Activated CD8-positive, alpha-beta memory T cell treated with anti-CD3 and anti-CD28 coated beads, Interleukin-2, amount 10 ng/mL, durations not matched to agents 7 days and 5 days (primary cell): ENCODE data around the gene KY. TPM values are rescaled to one million over a fixed set of nuclear protein-coding genes. Genes with fewer than 3 reads are reported as not detected.
A peak's percentile ranks its signal among the peaks of the same experiment; 100 is the strongest.

Experiments
- ATAC-seq: fragments of 150-1000 bp; cut with Tn5 transposase; one replicate; pipeline ENCODE4 v1.10.0; 2021; ENCODE audit warnings: moderate library complexity
- CTCF ChIA-PET: fragments of 350-600 bp; sonication (Branson Sonifier 250); formaldehyde crosslinking; loops from one replicate; lab custom pipeline; 2021; ENCODE audit warnings: antibody characterized with exemption; lab: Charles Lee
- DNase-seq: peaks from one replicate; pipeline ENCODE4 v3.0.0-alpha.2; 2020
- H3K27ac Mint-ChIP-seq: one replicate; pipeline ENCODE4 v1.8.0; 2021; ENCODE audit warnings: mild to moderate bottlenecking, mixed read lengths
- H3K27me3 Mint-ChIP-seq: one replicate; pipeline ENCODE4 v1.8.0; 2021; ENCODE audit warnings: mixed read lengths
- H3K36me3 Mint-ChIP-seq: one replicate; pipeline ENCODE4 v1.8.0; 2021; ENCODE audit warnings: mild to moderate bottlenecking, mixed read lengths
- H3K4me1 Mint-ChIP-seq: one replicate; pipeline ENCODE4 v1.8.0; 2021; ENCODE audit warnings: mixed read lengths
- H3K4me3 Mint-ChIP-seq: one replicate; pipeline ENCODE4 v1.8.0; 2021; ENCODE audit warnings: mild to moderate bottlenecking, moderate library complexity, mixed read lengths
- H3K9me3 Mint-ChIP-seq: one replicate; pipeline ENCODE4 v1.8.0; 2022; ENCODE audit warnings: low read depth, mixed read lengths
- total RNA-seq, 2 experiments: library from RNA; stranded (reverse); gene quantifications; one replicate each; pipeline ENCODE4 v1.2.3, GENCODE V29; 2021

Gene KY, protein sequence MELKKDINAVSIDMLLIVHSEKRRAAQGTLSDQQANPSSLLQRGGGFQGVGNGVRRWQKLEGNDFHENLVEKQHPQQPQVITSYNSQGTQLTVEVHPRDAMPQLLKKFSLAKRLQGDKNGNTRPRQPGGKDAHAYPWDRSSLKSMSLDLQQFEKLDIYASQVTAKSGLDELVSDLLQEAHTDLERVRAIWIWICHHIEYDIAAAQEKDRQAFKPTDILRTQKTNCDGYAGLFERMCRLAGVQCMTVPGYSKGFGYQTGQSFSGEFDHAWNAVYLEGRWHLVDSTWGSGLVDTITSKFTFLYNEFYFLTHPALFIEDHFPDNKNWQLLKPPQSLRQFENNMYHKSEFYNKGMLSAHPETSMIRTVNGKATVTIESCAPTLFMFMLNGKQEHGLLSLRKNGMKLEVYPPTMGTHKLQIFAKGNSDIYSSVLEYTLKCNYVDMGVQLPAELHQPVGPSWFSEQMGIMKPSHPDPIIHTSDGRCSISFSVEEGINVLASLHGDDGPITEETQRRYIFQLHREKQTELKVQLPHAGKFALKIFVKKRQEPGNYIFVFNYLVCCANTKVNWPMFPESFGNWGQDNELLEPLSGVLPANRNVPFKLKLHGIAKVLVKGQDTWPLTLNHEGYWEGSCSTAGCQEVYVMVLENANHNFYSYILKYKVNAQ
- not detected for total RNA-seq

DNA sequence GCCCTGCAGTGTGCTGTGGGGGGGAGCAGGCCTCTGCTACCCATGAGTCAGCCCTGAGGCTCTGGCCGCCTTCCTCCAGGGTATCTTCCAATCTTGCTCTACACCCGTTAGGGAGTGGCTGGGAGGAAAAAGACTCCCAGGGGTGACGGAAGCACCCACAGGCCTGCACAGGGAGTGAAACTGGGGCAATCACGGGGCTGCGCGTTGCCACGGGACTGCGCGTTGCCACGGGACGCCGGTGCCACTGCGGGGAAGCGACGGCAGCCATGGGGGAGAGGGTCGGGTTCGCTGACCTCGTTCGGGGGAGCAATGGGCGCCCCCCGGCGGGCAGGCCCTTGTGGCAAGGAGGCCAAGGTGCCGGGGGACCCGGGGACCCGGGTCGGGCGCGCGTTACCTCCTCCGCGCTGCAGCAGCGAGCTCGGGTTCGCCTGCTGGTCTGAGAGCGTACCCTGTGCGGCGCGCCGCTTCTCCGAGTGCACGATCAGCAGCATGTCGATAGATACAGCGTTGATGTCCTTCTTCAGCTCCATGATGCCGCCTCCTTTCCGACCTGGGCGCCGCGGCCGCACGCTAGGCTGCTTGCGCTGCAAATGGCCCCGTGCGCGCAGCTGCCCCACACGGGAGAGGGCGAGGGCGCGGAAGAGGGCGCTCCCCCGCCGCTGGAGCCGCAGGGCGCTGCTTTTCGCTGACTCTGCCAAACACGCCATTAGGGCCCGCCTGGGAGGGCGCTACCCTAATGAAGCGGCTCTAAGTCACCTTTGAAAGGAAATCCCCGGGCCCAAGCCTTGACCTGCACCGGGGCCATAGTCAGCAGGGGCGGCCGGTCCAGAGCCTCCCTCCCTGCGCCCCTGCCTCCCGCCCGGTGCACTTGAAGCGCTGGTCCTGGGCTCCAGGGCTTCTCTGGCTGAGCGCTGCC is at the start of gene KY:
KY (minus strand) TSS at position 592 of the 916 bp plus-strand sequence; CDS start at position 530, 62 bp downstream.
- DNase-seq: peak; percentile 37
- CTCF ChIA-PET: no interaction called here
- no peaks in the 10 kb centered on the region for H3K9me3 Mint-ChIP-seq
- H3K27ac Mint-ChIP-seq: no peak within 1 kb of the TSS
- H3K4me3 Mint-ChIP-seq: no peak within 1 kb of the TSS
- no peaks in the 10 kb centered on the region for H3K4me1 Mint-ChIP-seq
- ATAC-seq: no peak
- H3K36me3 Mint-ChIP-seq: no peaks in the 10 kb centered on the region
- peaks cover 38% of the 10 kb centered on the region for H3K27me3 Mint-ChIP-seq

DNA sequence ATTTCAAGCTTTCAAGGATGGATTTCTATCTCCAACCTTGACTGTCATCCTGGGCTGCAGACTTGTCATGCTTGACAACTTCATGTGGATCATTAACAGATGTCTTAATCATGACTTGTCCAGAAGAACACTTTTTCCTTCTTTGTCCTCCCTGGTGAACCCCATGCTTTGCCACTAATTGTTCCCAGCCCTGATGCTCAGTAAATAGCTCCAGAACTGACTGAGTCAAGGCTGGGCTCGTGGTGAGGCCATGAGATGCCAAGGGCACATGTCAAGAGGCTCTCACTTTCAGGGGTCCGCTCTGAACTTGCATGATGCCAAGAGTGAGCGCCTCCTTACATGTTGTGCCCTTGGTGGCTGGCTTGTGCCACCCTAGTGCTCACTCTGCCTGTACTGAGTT is 48.9 kb upstream of the KY start:
- ATAC-seq (no peak), DNase-seq (no peak)
- no peak overlapping the region for H3K4me3 Mint-ChIP-seq
- CTCF ChIA-PET: no interaction called here
- no peaks in the 10 kb centered on the region for H3K4me1 Mint-ChIP-seq
- H3K27me3 Mint-ChIP-seq: peaks cover 3% of the 10 kb centered on the region
- H3K27ac Mint-ChIP-seq: no peak overlapping the region
- H3K36me3 Mint-ChIP-seq: no peaks in the 10 kb centered on the region
- H3K9me3 Mint-ChIP-seq: no peaks in the 10 kb centered on the region

DNA sequence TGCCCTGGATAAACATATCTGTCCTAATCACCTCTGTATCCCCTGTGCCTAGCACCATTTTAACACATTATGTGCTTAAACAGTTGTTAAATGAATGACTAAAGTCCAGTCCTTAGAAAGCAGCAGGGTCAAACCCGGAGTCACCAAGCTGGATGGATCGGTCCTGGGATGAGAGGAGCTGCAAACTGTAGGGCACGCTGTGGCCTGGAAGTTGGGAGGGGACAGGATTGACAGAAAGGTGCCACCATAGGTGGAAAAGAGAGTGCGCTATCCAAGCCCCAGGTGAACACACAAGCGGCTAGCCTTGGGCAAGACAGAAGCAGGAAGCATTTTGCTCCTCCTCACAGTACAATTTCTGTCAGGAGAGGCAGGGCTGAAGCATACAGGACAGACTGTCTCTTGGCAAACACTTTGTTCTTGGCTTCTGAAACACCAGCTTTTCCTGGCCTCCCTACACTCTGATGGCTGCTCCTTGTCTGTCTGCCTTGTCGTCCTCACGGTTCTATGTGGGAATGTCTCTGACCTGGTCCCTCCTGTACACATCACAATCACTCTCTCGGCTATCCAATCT is 48.4 kb upstream of the KY start:
- Mint-ChIP-seq H3K27ac (no peak overlapping the region), H3K4me1 (no peaks in the 10 kb centered on the region), H3K27me3 (peaks cover 3% of the 10 kb centered on the region), H3K4me3 (no peak overlapping the region), H3K36me3 (no peaks in the 10 kb centered on the region), H3K9me3 (no peaks in the 10 kb centered on the region)
- DNase-seq: no peak
- CTCF ChIA-PET: no interaction called here
- no peak for ATAC-seq

DNA sequence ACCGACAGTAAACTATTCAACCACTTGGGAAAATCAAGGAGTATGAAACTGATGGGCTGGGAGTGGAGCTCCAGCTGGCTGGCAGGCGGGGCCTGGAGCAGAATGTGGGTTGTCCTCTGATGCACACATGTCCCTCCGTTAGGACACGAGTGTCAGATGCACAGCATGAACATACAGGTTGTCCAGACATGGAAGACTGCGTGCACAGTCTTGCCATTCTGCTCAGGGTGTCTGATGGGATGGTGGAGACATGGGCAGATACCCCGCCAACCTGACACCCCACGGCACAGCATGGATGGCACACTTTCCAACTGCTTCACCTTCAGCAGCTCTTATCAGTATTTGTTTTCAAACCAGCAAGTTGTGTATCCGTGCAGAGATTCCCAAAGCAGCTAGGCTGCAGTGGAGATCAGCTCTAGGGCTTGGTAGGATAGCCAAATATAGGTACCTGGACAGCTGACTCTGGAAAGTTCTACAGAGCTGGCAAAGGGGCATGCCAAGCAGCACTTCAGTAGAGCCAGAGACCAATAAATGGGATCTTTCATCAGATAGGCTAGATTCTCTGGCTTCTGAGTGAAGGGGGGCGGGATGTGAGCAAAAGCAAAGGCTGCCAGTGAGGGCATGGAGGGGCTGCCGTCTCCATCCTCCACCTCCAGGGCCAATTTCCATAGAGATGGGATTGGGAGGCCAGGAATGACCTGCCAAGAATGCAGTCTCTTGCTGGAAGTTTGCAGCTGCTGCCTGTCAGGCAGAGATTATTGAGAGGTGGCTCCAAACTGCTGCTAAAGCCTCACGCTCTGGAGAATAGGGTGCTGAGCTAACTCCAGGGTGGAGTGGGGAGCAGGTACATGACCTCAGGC is 47.2 kb upstream of the KY start:
- no peaks in the 10 kb centered on the region for H3K4me1 Mint-ChIP-seq
- no peak for DNase-seq
- no peak overlapping the region for H3K27ac Mint-ChIP-seq
- H3K4me3 Mint-ChIP-seq: no peak overlapping the region
- CTCF ChIA-PET: interaction anchor here (0.5 kb wide), 1 partner anchor 716 kb away, joined by 4 read pairs; no protein-coding TSS in a partner anchor
- H3K9me3 Mint-ChIP-seq: no peaks in the 10 kb centered on the region
- peaks cover 3% of the 10 kb centered on the region for H3K27me3 Mint-ChIP-seq
- ATAC-seq: no peak
- no peaks in the 10 kb centered on the region for H3K36me3 Mint-ChIP-seq

DNA sequence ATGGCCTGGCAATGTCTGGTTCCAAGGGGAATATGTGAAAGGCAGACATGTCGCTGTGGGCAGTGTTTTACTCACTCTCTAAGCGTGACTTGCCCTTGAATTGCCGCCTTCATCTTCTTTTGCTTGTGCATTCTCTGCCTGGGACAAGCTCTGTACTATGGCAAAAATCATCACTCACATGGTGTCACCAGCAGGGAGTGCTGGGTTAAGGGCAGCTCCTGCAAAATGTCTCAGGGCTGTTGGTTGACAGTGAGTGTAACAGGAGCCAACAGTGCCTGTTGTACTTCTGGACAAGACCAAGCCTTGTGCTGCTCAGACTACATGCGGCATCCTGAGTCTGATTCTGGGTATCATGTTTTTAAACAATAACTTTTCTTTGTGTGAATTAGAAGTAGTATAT is 45.3 kb upstream of the KY start:
- Mint-ChIP-seq H3K9me3 (no peaks in the 10 kb centered on the region), H3K27me3 (no peaks in the 10 kb centered on the region), H3K4me3 (no peak overlapping the region), H3K27ac (no peak overlapping the region), H3K36me3 (no peaks in the 10 kb centered on the region), H3K4me1 (no peaks in the 10 kb centered on the region)
- CTCF ChIA-PET: no interaction called here
- DNase-seq (no peak), ATAC-seq (no peak)

DNA sequence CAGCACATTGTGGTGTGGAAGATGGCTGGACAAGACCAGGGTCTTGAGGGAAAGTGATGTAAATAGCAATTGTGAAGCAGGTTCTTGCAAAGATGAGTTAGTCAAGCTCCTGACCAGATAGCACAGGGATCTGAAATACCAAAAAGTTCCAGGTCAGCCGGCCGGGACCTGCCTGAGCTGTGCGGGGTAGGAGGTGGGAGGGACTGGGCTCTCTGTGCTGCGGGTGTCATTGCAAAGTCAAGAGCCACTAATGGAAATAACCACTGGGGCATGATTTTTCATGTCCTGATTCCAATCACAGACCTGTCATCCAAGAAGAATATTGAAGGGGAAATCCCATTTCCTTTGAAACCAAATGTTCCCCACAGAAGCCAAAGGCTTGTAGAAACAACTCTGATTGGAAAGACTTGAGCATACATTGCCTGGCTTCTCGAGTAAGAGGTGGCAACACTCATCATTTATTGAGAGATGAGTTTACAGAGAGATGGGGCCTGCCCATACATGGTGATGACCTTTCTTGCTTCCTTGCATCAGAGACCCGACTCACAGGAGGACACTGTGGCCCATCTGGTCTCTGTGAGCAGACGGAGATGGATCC is 44.2 kb upstream of the KY start:
- H3K4me1 Mint-ChIP-seq: no peaks in the 10 kb centered on the region
- H3K36me3 Mint-ChIP-seq: no peaks in the 10 kb centered on the region
- ATAC-seq (no peak), DNase-seq (no peak)
- H3K27me3 Mint-ChIP-seq: no peaks in the 10 kb centered on the region
- no peak overlapping the region for H3K27ac Mint-ChIP-seq
- CTCF ChIA-PET: no interaction called here
- no peak overlapping the region for H3K4me3 Mint-ChIP-seq
- no peaks in the 10 kb centered on the region for H3K9me3 Mint-ChIP-seq

DNA sequence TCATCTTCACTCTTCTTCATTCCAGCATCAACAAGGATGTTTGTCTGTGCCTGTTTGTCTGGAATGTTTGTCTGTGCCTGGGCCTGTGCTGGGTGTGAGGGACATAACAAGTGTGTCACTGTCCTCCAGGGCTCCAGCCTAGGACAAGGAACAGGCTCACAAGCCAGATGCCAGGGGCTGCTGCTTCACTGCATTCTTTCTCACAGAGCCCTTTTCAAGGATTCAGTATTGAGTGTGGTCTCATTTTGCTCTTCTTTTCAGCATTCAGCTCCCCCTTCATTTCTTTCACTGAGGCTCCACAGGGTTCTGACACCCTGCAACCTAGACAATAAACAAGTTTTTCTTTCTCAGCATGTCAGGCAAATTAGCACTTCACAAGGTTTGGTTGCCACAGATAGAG is 43.6 kb upstream of the KY start:
- ATAC-seq (no peak), DNase-seq (no peak)
- H3K4me1 Mint-ChIP-seq: no peaks in the 10 kb centered on the region
- H3K4me3 Mint-ChIP-seq: no peak overlapping the region
- no peaks in the 10 kb centered on the region for H3K27me3 Mint-ChIP-seq
- H3K36me3 Mint-ChIP-seq: no peaks in the 10 kb centered on the region
- CTCF ChIA-PET: no interaction called here
- no peak overlapping the region for H3K27ac Mint-ChIP-seq
- H3K9me3 Mint-ChIP-seq: no peaks in the 10 kb centered on the region

DNA sequence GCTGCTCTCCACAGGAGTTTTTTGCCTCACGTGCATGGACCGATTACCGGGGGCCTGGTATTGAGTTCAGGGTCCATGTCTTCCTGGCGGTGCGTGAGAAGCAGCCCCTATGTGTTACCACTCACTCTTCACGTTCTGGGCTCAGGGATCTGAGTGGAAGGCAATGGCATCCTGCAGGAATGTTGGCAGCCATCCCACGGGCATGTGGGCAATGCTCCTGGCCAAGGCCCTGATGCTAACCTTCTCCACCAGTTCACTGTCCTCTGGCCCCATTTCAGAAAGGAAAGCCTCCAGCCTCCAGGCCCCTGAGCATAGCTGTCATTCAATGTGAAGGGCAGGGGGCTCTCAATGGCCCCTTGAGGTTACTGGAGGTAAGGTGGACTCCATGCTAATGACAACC is 43.0 kb upstream of the KY start:
- H3K4me3 Mint-ChIP-seq: no peak overlapping the region
- CTCF ChIA-PET: no interaction called here
- ATAC-seq: no peak
- DNase-seq: no peak
- no peaks in the 10 kb centered on the region for H3K36me3 Mint-ChIP-seq
- H3K27ac Mint-ChIP-seq: no peak overlapping the region
- no peaks in the 10 kb centered on the region for H3K4me1 Mint-ChIP-seq
- H3K9me3 Mint-ChIP-seq: no peaks in the 10 kb centered on the region
- peaks cover 3% of the 10 kb centered on the region for H3K27me3 Mint-ChIP-seq

DNA sequence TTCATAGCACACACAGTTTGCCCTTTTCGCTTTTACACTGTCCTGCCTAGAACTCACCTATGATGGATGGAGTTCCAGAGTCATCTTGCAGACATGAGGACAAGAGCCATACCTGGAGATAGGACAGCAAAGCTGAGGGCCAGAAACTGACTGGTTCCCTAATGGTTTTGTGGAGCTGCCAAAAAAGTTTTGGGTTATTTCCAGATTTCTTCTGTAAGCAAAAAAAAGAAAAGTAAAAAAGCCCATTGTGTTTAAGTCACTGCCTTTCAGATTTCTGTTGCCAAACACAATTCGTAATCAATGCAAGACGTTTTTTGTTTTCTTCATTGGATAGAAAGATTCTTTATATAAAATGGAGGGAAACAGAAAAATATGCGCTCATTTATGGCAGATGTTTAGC is 42.4 kb upstream of the KY start:
- H3K27ac Mint-ChIP-seq: no peak overlapping the region
- H3K4me1 Mint-ChIP-seq: no peaks in the 10 kb centered on the region
- DNase-seq (no peak), ATAC-seq (no peak)
- no peaks in the 10 kb centered on the region for H3K36me3 Mint-ChIP-seq
- peaks cover 4% of the 10 kb centered on the region for H3K27me3 Mint-ChIP-seq
- CTCF ChIA-PET: no interaction called here
- H3K9me3 Mint-ChIP-seq: no peaks in the 10 kb centered on the region
- no peak overlapping the region for H3K4me3 Mint-ChIP-seq

DNA sequence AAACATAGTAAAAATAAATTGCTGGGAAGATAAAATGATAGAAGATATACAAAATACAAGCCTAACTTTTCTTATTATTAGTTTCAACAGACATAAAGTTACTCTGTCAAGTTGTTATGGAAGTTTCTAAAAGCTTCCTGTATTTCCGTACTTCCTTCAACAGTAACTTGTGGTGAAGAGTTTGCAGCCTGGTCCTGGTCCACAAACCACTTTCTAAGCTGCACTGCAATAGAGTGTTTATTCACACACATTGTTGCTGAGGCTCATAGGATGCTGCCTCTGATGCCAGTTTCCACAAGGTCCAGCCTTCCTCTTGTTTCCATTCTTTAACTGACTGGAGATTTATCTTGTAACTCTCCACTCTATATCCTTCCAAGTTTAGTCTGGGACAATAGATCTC is 39.4 kb upstream of the KY start:
- Mint-ChIP-seq H3K4me1 (no peaks in the 10 kb centered on the region), H3K27ac (no peak overlapping the region), H3K27me3 (peaks cover 4% of the 10 kb centered on the region), H3K9me3 (no peaks in the 10 kb centered on the region), H3K4me3 (no peak overlapping the region), H3K36me3 (no peaks in the 10 kb centered on the region)
- CTCF ChIA-PET: no interaction called here
- DNase-seq: no peak
- ATAC-seq: no peak

DNA sequence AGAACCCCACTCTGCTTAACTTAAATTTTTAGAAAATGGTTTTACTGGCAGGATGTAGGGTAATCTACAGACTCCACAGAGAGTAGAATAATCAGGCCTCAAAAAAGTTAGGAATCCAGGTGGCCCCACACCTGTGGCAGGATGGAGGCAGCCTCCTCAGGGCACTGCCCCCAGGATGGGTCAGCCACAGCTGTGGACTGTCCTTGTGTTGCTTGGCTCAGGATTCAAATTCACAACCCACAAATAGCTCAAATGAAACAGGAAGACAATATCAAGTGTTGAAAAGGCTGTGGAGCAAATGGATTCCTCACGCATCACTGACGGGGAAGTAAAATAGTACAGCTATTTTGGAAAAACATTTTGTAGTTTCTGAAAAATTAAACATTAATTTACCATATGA is 36.8 kb upstream of the KY start:
- ATAC-seq: no peak
- Mint-ChIP-seq H3K27ac (no peak overlapping the region), H3K36me3 (no peaks in the 10 kb centered on the region), H3K4me1 (no peaks in the 10 kb centered on the region), H3K4me3 (no peak overlapping the region), H3K27me3 (peaks cover 4% of the 10 kb centered on the region), H3K9me3 (no peaks in the 10 kb centered on the region)
- no peak for DNase-seq
- CTCF ChIA-PET: no interaction called here

DNA sequence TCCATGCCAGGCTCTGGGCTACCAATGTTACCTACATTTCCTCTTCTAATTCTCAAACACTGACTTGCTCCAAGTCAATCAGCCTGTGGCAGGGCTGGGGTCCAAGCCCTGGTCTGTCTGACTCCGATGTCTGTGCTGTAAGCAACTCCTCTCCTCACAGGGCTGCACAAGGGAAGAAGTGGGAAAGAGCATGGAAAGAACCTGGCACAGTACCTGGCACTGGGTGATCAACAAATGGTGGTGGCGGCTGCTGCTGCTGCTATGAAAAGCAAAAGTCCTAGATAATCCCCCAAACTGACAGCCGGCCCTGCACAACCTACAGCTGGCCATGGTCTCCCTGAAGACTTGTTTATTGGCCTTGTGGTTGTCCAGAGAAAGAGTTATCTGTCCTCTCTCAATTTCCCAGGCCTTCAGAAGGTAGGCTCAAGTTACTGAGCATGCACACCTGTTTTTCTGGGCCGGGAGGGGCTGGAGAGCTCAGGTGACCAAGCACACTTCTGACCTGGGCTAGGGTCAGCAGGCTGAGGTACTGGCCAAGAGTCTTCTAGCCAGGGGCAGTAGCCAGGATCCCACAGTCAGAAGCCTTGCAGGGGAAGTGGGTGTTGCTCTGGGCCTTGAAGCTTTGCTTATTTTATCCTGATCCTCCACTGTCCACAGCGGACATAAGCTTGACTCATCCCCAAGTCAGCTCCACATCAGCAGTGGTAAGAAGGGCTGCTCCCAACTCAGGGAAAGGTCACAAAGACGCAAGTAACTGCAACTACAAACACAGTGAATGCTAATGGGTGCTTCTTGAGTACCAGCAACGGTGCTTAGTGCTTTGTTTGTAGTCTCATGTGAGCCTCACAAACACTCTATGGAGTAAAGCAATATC is 35.3 kb upstream of the KY start:
- Mint-ChIP-seq H3K4me3 (no peak overlapping the region), H3K4me1 (no peaks in the 10 kb centered on the region), H3K36me3 (no peaks in the 10 kb centered on the region), H3K9me3 (no peaks in the 10 kb centered on the region), H3K27ac (no peak overlapping the region), H3K27me3 (peaks cover 4% of the 10 kb centered on the region)
- CTCF ChIA-PET: no interaction called here
- ATAC-seq: no peak
- no peak for DNase-seq
